ENCODE results near the gene VSNL1.

The VSNL1 gene

DNA sequence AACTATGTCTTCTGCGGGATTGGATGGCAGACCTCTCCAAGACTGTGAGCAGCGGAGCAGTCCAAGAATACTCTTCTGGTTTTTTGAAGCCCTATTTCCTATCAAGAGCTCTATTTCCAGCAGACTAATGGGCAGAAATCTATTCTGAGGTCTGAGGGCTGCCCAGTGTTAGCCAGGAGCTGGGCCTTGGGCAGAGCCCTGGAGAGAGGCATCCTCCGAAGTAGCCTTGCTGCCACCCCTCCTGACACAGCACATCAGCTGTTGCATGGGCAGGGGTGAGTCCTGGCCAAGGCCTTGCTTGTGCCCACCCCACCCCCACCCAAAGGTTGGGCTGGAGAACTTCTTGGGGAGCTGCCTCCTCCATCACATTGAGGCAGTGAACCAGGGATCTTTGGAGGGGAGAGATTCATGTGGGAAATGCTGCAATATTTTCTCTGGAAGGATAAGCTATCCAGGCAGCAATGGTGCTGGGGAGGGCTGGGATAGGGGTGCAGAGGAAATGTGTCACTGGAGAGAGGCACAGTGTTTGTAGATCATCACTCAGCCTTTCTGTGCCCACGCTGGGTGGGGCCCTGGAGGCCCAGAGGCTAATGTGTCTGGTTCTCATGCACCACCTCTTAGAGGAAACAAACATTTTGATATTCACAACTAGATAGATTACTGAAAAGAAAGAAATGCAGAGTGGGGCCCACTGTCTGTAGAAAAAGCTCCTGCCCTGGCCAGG, 104.7 kb downstream of the VSNL1 start:
- no peak overlapping the region for H3K4me3 ChIP-seq (ENCODE audit: low read depth, low read length)
- TF ChIP-seq, protein P1, sequence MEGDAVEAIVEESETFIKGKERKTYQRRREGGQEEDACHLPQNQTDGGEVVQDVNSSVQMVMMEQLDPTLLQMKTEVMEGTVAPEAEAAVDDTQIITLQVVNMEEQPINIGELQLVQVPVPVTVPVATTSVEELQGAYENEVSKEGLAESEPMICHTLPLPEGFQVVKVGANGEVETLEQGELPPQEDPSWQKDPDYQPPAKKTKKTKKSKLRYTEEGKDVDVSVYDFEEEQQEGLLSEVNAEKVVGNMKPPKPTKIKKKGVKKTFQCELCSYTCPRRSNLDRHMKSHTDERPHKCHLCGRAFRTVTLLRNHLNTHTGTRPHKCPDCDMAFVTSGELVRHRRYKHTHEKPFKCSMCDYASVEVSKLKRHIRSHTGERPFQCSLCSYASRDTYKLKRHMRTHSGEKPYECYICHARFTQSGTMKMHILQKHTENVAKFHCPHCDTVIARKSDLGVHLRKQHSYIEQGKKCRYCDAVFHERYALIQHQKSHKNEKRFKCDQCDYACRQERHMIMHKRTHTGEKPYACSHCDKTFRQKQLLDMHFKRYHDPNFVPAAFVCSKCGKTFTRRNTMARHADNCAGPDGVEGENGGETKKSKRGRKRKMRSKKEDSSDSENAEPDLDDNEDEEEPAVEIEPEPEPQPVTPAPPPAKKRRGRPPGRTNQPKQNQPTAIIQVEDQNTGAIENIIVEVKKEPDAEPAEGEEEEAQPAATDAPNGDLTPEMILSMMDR (IDR thresholded peaks at IDR 0.05; ENCODE audit: low read depth, low read length): no peak

DNA sequence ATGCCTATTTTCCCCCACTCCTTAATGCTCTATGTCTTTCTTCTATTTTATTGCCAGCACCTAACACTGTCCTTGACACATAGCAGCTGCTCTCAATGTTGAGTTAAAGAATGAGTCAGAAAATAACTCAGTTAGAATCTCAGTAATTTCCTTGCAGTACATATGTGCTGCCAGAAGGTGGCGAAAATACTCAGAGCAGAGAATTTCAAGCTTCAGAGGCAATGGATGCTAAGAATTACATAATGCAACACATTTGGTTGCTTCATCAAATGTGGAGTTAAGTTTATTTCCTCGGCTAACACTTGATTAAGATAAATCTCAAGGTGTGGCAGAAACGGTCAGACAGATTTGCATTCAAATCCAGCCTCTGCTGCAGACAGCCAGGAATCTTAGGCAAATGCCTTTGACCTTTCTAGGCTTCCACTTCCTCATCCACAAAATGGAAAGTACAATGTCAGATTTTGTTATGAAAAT, 105.6 kb downstream of the VSNL1 start:
- TF ChIP-seq, protein P1 (IDR thresholded peaks at IDR 0.05; ENCODE audit: low read depth, low read length): peak; percentile 67
- no peak overlapping the region for H3K4me3 ChIP-seq (ENCODE audit: low read depth, low read length)

DNA sequence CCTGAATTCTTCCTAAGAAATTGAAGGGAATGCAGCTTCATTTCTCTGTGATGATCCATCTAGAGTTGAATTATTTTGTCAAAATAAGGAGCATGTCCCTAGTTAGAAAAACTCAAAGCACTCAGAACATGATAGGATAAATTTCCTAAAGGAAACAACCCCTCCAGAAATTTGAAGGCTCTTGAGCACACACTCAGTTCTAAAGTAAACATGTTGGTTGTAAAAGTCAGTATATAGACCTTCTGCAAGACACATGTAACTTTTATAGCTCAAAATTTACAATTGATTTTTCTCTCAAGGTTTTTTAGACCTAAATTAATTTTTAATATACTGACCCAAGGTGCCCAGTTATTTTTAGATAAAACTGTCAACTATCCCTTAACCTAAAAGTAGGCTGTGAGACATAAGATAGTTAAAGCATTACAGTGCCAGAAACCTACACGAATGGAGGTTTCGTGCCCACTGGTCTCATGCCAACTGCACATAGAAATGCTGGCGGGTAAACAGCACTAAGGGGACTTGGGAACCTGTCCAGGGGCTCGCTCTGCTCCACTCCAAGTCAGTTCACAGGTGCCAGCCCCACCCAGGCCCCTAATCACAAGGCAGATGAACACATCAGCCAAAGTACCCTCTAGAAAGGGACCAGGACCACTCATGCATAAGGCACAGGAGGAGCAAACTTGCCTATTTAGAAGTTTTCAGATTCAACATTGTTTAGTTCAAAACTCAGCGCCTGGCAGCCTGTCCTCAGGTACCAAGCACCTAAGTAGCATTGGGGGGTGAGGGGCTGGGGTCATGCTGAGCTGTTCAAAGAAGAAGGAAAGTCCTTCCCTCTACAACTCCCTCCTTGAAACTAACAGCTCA, 106.6 kb downstream of the VSNL1 start:
- no peak overlapping the region for H3K4me3 ChIP-seq (ENCODE audit: low read depth, low read length)
- TF ChIP-seq, protein P1 (IDR thresholded peaks at IDR 0.05; ENCODE audit: low read depth, low read length): no peak

- no peak overlapping the region for H3K4me3 ChIP-seq (ENCODE audit: low read depth, low read length)
- TF ChIP-seq, protein P1 (IDR thresholded peaks at IDR 0.05; ENCODE audit: low read depth, low read length): no peak
Measured at GRCh38 chr2:17648581-17648980, 108.1 kb downstream of the VSNL1 start.

DNA sequence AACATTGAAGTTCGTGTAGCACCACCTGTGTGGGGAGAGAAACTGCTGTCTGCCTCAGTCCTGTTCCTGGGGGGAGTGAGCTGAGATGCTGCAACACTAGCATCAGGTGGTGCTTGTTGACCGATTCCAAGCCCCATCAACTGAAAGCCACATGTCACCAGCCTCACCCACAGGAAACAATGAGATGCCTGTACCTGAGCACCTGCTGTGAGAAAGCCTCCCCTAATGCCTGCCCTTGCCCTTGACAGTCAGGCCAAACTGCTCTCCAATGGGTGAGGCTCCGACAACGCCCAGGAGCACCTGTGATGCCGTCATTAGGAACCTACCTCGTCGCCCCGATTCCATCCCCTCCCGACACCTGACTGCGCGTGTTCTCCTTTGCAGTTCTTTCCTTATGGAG, 108.5 kb downstream of the VSNL1 start:
- H3K4me3 ChIP-seq (ENCODE audit: low read depth, low read length): no peak overlapping the region
- TF ChIP-seq, protein P1 (IDR thresholded peaks at IDR 0.05; ENCODE audit: low read depth, low read length): no peak

- no peak overlapping the region for H3K4me3 ChIP-seq (ENCODE audit: low read depth, low read length)
- TF ChIP-seq, protein P1 (IDR thresholded peaks at IDR 0.05; ENCODE audit: low read depth, low read length): no peak
Measured at GRCh38 chr2:17652681-17653394, 112.3 kb downstream of the VSNL1 start.
